B cell (primary cell): ENCODE measurements around the gene AIG1.

Experiments used
- EZH2 ChIP-seq: IDR thresholded peaks from 2 replicates; pipeline ENCODE4 v1.6.1; 2012; ENCODE audit warnings: borderline replicate concordance, low read depth, mild to moderate bottlenecking, moderate library complexity, low read length; ENCODE audit not compliant: insufficient read depth, poor library complexity, severe bottlenecking
- TF ChIP-seq, protein P1 (sequence below): fragments of 200-600 bp; IDR thresholded peaks from one replicate; pipeline ENCODE4 v1.8.0; 2022; ENCODE audit warnings: antibody characterized with exemption, mild to moderate bottlenecking

- TF ChIP-seq EZH2, result no peak
- TF ChIP-seq, protein P1, sequence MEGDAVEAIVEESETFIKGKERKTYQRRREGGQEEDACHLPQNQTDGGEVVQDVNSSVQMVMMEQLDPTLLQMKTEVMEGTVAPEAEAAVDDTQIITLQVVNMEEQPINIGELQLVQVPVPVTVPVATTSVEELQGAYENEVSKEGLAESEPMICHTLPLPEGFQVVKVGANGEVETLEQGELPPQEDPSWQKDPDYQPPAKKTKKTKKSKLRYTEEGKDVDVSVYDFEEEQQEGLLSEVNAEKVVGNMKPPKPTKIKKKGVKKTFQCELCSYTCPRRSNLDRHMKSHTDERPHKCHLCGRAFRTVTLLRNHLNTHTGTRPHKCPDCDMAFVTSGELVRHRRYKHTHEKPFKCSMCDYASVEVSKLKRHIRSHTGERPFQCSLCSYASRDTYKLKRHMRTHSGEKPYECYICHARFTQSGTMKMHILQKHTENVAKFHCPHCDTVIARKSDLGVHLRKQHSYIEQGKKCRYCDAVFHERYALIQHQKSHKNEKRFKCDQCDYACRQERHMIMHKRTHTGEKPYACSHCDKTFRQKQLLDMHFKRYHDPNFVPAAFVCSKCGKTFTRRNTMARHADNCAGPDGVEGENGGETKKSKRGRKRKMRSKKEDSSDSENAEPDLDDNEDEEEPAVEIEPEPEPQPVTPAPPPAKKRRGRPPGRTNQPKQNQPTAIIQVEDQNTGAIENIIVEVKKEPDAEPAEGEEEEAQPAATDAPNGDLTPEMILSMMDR, result no peak
Measured at GRCh38 chr6:143251288-143251687, 190.6 kb downstream of the AIG1 start.
